NOMO-1 treated with dmso at 0.1 percent for 144 hours (cell line): ENCODE results near the gene SH2D7.
"Not testable (repeated sequence)": the region's sequence is repeated elsewhere in the genome, so short reads cannot be mapped to it uniquely, and the experiment has no call there.

ENCODE experiments used
- DNase-seq: peaks from one replicate; lab custom pipeline; 2025; ENCODE audit not compliant: unreplicated experiment; lab: John Stamatoyannopoulos, UW

The SH2D7 gene

DNA sequence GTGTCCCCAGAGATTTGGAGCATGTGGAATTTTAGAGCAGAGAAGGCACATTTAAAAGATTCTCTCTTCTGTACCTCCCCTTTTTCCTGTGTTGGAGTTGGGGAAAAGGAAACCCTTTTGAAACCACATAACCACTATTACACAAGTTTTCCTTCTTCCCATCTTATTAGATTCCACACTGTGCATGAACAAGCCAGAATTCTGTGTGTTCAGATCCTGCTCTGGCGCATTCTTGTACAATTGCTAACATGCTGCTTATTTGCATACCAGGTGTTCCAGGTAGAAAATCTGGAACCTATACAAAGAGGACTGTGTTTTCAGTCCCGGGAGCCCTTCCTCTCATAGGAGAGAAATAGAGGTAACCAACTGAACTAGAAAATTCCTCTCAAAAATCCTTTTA, 41.4 kb downstream of the SH2D7 start:
- no peak for DNase-seq

DNA sequence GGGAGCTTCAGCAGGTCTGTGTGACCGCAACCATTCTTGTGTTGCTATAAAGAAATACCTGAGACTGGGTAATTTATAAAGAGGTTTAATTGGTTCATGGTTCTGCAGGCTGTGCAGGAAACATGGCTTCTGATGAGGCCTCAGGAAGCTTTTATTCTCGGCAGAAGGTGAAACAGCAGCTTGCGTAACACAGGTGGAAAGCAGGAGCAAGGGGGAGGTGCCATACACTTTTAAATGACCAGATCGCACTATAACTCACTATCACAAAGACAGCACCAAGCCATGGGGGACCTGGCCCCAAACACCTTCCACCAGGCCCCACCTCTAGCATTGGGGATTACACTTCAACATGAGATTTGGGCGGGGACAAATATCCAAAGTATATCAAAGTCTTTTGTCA, 47.2 kb downstream of the SH2D7 start:
- DNase-seq, result no peak

DNA sequence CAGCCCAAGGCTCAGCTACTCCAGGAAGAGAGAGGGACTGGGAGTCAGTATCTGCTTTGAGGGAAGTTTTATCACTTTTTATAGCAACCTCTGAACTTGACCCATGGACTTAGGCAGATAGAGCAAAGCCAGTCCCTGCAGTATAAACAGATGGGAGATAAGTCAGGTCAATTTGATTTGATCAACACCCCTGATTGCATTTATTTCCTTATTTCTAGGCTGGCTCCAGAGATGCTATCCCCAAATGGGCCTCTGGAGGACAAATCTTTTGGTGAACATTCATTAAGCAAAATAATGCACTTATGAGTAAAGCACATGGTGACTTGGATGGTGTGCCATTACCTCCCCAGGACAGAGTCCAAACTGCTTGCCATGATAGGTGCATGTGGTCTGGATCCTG, 47.9 kb downstream of the SH2D7 start:
- DNase-seq, result no peak

DNA sequence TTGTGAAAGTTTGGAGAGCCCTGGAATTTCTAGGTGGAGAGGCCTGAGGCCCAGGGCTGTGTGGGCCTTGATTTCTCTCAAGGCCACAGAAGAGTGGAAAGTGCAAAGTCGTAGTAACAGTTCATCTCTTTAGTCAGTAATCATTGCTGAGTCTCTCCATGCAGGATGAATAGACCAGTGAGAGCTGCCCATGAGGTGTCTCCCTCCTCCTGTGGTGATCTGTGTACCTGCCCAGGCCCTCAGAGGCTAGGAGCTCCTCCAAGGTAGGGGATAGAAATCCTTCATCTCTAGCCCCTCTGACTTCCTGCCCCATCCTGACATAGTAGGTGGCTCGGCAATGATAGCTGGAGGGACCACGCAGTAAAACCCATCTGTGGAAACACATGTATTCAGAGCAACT, 50.0 kb downstream of the SH2D7 start:
- no peak for DNase-seq

DNA sequence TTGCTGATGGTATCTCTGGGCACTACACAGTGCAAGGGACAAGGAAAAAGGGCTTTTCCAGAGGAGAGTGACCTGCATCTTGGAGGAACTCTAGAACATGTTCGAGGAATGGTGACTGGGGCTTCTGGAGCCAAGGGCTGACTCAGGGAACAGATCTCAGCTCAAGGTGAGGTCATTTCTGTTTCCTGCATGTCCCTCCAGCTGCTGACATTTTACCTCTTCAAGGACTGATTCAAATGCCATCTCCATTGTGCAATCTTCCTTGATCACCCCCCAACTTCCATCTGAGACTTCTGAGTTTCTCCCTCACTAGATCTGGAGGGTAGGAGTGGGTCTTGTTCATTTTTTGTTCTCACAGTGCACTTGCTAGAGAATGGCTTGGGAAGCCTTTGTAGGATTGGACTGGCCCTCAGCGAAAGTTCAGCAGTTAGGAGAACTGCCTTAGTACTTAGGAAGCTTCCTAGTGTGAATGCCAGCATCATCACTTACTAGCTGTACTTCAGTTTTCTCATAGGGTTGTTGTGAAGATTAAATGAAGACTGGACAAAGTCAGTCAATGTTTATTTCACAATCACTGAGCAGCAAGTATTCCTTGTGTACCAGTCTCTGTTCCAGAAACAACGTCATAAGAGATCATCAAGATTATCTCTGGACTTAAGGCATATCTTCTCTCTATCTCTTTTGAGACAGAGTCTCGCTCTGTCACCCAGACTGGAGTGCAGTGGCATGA, 54.2 kb downstream of the SH2D7 start:
- no peak for DNase-seq

DNA sequence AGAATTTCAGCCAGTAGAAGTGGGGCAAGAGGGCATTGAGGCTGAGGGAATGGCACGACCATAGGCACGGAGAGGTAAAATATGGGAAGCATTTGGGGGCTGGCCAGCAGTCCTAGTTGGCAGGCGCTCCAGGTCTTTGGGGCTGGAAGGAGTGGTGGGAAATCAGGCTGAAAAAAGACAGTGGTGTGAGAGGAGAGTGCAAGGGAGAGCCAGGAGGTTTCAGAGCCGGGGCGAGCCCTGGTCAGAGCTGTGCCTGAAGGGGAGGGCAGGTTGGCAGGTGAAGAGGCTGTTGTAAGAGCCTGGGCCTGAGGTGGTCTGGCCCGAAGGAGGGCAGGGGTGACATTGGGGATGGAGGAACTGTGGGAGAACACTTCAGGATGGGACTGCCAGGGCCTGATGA, 55.2 kb downstream of the SH2D7 start:
- DNase-seq, result no peak

DNA sequence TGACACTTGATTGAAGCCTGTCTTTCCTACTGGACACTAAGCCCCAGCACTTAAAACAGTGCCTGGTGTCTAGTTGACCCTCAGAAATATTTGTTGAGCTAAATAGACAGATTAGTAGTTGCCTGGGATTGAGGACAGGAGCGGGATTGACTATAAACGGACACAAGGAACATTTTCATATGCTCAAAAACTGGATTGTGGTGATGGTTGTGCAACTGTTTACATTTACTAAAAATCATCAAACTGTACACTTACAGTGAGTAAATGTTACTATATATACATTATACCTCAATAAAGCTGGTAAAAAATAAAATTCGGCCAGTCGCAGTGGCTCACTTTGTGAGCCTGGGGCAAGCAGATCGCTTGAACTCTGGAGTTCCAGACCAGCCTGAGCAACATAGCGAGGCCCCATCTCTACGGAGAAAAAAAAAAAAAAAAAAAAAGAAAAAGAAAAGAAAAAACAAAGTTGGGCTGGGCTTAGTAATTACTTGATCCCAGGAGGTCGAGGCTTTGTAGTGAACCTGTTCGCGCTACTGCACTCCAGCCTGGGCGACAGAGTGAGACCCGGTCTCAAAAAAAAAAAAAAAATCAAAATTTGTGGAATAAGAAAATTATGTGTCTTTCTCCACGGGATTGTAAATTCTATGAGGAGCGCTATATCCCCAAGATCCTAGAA, 56.2 kb downstream of the SH2D7 start:
- no peak for DNase-seq

DNA sequence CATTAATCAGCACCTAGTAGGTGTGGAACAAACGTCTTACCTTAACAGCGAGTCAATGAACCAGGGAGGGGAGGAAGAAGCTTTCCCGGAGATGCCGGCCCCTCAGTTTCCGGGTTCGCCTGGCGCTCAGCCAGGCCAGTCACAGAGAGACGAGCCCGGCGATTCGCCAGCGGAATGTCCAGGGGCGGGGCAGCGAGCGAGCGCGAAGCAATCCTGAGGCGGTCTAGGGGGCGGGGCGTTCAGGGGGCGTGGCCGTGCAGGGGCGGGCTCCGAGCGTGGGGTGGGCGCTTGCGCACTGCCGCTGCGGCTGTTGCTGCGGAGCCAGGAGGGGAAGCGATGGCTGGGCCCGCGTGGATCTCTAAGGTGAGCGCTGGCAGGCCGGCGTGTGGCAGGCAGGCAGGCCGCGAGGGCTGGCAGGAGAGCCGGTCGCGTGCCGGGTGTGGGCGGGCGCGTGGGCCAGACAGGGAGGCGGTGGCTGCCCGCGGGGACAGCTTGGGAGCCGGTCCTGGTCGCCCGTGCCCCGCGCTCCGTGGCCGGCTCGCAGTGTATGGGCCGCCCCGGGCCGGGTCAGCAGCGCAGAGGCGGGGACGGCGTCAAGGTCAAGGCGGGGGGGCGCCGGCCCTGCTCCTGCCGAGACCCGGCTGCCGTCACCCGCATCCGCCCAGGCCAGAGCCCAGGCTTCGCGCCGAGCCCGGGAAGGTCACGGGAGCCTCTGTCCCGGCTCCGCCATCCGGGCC, 56.9 kb downstream of the SH2D7 start, which contains the start of gene IDH3A:
IDH3A (plus strand) TSS at position 295 of the 737 bp plus-strand sequence; CDS start at position 337, 42 bp downstream.
- DNase-seq, result peak; percentile 92

DNA sequence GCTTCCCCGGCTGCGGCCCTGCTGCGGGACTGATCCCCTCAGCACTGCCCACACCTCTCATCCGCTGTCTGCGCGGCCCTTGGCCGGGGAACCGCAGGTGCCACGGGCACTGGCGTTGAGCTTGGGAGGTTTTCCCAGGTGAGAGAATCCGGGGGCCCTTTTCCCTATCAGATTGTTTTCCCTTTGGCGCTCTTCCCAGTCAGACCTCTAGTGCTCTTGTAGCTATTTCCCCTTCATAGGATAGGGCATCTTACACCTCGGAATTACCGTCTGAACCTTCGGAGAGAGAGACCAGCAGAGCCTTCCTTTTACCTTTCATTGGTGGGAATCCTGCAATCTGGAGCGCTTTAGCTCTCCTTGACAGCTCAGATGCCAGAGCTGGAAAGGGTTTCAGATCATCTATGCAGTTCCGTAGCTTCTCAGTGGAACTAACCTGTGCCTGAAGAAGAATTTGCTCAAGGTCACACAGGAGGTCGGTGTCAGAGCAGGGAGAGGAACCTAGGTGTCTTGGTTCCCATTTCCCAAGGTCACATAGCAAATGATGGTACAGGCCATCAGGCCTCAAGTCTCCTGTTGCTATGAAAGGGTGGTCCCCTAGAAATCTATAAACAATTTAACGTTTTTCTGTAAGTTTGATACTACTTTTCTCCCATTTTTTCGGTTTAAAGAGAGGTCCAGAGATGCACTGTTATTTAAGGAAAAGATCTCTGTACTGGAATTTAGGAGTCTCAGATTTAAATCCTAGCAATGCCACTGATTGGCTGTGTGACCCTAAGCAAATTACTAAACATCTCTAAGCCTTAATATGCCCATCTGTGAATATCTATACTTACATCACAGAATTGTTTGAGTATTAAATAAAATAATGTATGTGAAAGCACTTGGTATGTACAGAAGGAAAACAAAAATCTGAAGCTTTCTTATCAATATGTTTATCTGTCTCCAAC, 57.7 kb downstream of the SH2D7 start:
- no peak for DNase-seq

DNA sequence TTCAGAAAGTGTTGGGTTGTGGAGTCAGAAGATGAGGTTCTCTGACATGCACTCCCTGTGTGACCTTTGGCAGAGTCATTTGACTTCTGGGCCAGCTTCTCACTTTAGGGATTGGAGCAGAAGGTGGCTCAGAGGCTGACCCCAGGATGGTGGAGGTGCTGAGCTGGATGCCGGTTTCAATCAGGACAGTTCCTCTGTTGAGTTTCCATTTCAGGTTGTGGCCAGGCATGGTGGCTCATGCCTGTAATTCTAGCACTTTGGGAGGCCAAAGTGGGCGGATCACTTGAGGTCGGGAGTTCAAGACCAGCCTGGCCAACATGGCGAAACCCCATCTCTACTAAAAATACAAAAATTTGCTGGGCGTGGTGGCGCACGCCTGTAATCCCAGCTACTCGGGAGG, 58.7 kb downstream of the SH2D7 start:
- not testable (repeated sequence) for DNase-seq
